Activated T-cell treated with anti-CD3 and anti-CD28 coated beads for 1 hour (primary cell): ENCODE data around the gene ACRV1.

Source experiments
- DNase-seq: peaks from one replicate; pipeline ENCODE4 v3.0.0-alpha.2; 2020; ENCODE audit warnings: low read depth

The ACRV1 gene

DNA sequence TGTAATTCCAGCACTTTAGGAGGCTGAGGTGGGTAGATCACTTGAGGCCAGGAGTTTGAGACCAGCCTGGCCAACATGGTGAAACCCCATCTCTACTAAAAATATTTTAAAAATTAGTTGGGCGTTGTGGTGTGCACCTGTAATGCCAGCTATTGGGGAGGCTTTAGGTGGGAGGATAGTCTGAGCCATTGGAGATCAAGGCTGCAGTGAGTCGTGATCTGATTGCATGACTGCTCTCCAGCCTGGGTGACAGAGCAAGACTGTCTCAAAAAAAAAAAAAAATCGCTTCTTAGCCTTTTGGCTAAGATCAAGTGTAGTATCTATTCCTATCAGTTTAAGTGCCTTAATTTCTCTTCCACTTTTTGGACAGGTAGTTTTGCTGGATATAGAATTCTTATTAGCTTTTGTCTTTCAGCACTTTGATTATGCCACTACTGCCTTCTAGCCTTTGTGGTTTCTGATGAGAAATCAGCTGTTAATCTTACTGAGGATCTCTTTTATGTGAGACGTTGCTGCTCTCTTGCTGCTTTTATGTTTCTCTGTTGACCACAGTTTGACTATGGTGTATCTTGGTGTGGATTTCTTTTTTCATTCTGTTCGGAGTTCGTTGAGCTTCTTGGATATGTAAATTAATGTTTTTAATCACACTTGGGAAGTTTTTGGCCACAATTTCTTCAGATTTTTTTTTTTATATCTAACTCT, 31.0 kb downstream of the ACRV1 start:
- DNase-seq, result no peak

GRCh38 chr11:125645871-125646270, 34.8 kb downstream of the ACRV1 start:
- DNase-seq, result no peak

- DNase-seq, result no peak
Observed at GRCh38 chr11:125638315-125638714, 42.3 kb downstream of the ACRV1 start.

GRCh38 chr11:125637840-125638239, 42.8 kb downstream of the ACRV1 start:
- DNase-seq, result no peak

GRCh38 chr11:125627236-125627910, 53.3 kb downstream of the ACRV1 start:
- DNase-seq, result no peak

- DNase-seq, result no peak
Observed at GRCh38 chr11:125626288-125626950, 54.2 kb downstream of the ACRV1 start.

DNA sequence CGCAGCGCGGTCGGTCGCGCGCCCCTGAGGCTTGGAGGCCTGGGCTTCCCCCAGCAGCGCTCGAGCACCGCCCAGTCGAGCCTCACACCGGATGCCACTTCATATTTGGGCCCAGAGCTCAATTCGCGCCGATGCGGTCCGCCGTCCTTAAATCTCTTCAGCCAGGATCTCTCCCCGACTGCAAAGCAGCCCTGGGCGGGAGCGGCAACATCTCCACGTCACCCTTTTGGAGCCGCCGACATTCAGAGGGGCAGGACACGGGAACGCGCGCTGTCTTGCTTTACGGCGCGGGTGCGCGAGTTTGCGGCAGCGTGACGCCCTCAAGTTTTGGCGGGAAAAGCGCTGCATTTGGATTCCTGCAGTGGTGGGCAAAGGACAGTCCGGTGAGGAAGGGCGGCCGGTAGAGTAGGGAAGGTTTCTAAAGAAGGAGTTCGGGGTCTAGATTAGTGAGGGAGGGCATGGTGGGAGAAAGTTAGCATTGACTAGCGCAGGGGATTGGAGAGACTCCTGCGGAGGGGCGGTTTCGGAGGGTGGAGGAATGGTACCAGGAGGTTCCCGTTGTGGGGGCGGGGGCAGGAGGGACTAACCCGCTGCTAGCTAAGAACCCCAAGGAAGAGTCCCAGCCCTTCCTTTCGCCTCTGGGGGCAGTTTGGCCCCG, 54.9 kb downstream of the ACRV1 start:
- peak; percentile 73 for DNase-seq

GRCh38 chr11:125625225-125625629, 55.4 kb downstream of the ACRV1 start:
- DNase-seq, result no peak

DNA sequence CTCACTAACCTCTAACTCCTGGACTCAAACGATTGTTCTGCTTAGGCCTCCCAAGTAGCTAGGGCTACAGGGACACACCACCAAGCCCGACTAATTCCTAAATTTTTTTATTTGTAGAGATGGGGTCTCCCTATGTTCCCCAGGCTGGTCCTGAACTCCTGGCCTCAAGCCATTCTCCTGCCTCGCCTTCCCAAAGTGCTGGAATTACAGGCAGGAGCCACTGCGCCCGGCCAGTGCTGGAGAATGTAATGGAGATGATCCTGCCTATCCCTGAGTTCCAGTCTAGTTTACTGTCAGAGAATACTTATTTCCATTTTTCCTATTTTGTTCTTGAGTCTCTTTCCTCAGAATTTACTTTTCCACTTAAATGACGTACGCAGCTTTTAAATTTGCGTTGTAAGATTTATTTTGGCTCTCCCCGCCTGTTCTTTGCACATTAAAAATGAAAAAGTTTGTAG, 55.9 kb downstream of the ACRV1 start, which contains the start of gene CHEK1:
Gene CHEK1, plus strand, starts transcription at position 408 of the 458 bp plus-strand sequence. CDS start 1,606 bp downstream, outside the sequence.
- DNase-seq, result no peak

DNA sequence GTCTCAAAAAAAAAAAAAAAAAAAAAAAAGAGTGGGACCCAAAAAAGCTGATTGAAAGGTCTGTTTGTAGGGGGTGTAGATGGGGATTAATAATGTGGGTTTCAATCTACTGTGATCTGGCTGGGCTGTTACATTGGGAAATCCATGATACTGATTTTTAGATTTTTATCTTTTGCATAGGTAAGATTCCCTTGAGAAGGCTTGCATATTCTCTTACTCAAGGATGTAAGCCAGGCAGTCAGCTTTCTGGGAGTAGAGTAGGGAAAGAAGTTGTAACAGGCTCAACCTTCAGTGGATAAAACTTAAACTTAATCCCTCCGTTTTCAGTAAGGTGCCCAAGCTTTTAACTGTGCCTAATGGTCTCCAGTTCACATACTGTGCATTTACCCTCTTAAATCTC, 57.6 kb downstream of the ACRV1 start:
- DNase-seq, result no peak

- no peak for DNase-seq
Observed at GRCh38 chr11:125621995-125622394, 58.7 kb downstream of the ACRV1 start.
